IPS-20b (cell line): ENCODE measurements around the gene CLSTN1.

Experiments used
- H3K27ac ChIP-seq: one replicate; pipeline ENCODE4 v1.5.1; 2013; ENCODE audit warnings: low read length
- H3K27me3 ChIP-seq: 2 replicates; pipeline ENCODE4 v1.6.1; 2013; ENCODE audit warnings: mild to moderate bottlenecking, low read length, inconsistent platforms; ENCODE audit not compliant: insufficient read depth
- H3K36me3 ChIP-seq: 2 replicates; pipeline ENCODE4 v1.6.1; 2013; ENCODE audit warnings: low read depth, mild to moderate bottlenecking, inconsistent platforms, low read length, moderate library complexity; ENCODE audit not compliant: insufficient read depth
- H3K4me1 ChIP-seq: 2 replicates; pipeline ENCODE4 v1.6.1; 2013; ENCODE audit warnings: mild to moderate bottlenecking, control low read depth, inconsistent platforms, low read length, moderate library complexity; ENCODE audit not compliant: insufficient read depth
- H3K4me3 ChIP-seq: 2 replicates; pipeline ENCODE4 v1.5.1; 2013; ENCODE audit warnings: mild to moderate bottlenecking, low read length, inconsistent platforms
- H3K9ac ChIP-seq: 2 replicates; pipeline ENCODE4 v1.6.1; 2013; ENCODE audit warnings: low read depth, mild to moderate bottlenecking, inconsistent platforms, low read length, moderate library complexity
- H3K9me3 ChIP-seq: 2 replicates; pipeline ENCODE4 v1.6.1; 2013; ENCODE audit warnings: mild to moderate bottlenecking, low read depth, low read length, inconsistent platforms; ENCODE audit not compliant: insufficient read depth

CLSTN1 gene

GRCh38 chr1:9732123-9732971 is 91.4 kb downstream of the CLSTN1 start:
- Histone ChIP-seq H3K4me1 (no peaks in the 10 kb centered on the region), H3K27me3 (no peaks in the 10 kb centered on the region), H3K4me3 (no peak overlapping the region), H3K9ac (no peak overlapping the region), H3K9me3 (peaks cover 6% of the 10 kb centered on the region; the same call in 1 of the 2 replicates), H3K27ac (no peak overlapping the region), H3K36me3 (peaks cover 98% of the 10 kb centered on the region)

GRCh38 chr1:9731561-9731960 is 92.2 kb downstream of the CLSTN1 start:
- Histone ChIP-seq H3K27me3 (no peaks in the 10 kb centered on the region), H3K27ac (no peak overlapping the region), H3K9me3 (peaks cover 6% of the 10 kb centered on the region; the same call in 1 of the 2 replicates), H3K9ac (no peak overlapping the region), H3K4me1 (no peaks in the 10 kb centered on the region), H3K4me3 (no peak overlapping the region), H3K36me3 (peaks cover 96% of the 10 kb centered on the region)

GRCh38 chr1:9731051-9731537 is 92.7 kb downstream of the CLSTN1 start:
- H3K27ac ChIP-seq = no peak overlapping the region

DNA sequence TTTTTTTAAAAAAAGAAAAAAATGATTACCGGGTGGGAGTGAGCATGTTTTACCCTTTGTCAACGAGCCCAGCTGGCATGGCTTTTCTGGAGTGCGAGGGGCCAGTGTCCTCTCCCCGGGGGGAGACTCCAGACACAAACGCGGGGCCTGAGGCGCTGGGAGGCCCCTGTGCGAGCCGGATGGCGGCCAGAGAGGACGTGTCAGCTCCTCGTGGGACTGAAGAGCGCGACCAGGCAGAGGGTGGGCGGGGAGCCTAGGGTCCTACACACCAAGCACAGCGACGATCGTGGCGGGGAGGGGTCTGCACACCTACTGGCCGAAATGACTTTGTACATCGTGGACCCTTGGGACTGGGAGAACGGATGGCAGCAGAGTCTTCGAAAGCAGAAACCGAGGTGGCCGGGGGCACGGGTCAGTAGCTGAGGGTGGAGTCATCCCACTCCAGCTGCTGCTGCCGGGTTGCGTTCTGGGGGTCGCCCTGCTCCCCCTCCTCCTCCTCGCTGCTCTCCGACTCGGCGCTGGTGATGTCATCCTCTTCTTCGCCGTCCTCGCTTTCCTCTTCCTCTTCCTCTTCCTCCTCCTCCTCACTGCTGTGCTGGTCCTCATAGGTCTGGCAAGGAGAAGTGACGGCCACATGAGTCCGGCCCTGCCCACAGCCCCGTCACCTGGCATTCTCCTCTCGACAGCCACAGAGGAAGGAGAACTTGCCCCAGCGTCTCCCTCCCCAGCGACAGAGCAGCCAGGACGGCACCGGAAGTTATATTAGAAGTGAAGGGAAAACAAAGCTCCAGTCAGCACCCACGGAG is 93.5 kb downstream of the CLSTN1 start:
- no peaks in the 10 kb centered on the region for H3K27me3 ChIP-seq

More at GRCh38 chr1:9731051-9731537, 92.7 kb downstream of the CLSTN1 start:
- H3K27me3 ChIP-seq = no peaks in the 10 kb centered on the region
- peaks cover 6% of the 10 kb centered on the region; the same call in 1 of the 2 replicates for H3K9me3 ChIP-seq
- no peaks in the 10 kb centered on the region for H3K4me1 ChIP-seq
- H3K36me3 ChIP-seq = peaks cover 92% of the 10 kb centered on the region
- no peak overlapping the region for H3K9ac ChIP-seq
- no peak overlapping the region for H3K4me3 ChIP-seq

DNA sequence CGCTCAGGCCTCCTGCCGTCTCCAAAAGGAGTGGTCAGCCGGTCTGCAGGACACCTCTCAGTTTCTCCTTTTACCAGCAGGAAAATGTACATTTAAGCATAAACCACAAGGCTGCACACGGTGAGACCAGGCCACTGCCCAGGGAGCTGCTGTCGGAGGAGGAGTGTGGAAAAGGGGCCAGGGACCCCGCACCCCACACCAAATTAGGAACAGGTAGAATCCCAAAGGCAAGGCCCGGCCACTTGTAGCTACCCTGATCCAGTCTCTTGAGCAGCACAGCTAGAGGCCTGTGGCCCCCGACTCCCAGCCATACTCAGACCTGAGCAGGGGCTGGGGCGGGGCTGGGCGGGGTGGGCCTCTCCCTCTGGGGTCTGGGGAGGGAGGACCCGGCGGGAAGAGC is 94.2 kb downstream of the CLSTN1 start:
- Histone ChIP-seq H3K9me3 (peaks cover 6% of the 10 kb centered on the region; the same call in 1 of the 2 replicates), H3K27ac (no peak overlapping the region), H3K4me3 (no peak overlapping the region), H3K4me1 (no peaks in the 10 kb centered on the region), H3K27me3 (no peaks in the 10 kb centered on the region), H3K9ac (no peak overlapping the region), H3K36me3 (peaks cover 76% of the 10 kb centered on the region)

More for the DNA sequence above, 93.5 kb downstream of the CLSTN1 start:
- Histone ChIP-seq H3K27ac (no peak overlapping the region), H3K4me3 (no peak overlapping the region), H3K9ac (no peak overlapping the region), H3K4me1 (no peaks in the 10 kb centered on the region), H3K36me3 (peaks cover 84% of the 10 kb centered on the region), H3K9me3 (peaks cover 6% of the 10 kb centered on the region; the same call in 1 of the 2 replicates)

DNA sequence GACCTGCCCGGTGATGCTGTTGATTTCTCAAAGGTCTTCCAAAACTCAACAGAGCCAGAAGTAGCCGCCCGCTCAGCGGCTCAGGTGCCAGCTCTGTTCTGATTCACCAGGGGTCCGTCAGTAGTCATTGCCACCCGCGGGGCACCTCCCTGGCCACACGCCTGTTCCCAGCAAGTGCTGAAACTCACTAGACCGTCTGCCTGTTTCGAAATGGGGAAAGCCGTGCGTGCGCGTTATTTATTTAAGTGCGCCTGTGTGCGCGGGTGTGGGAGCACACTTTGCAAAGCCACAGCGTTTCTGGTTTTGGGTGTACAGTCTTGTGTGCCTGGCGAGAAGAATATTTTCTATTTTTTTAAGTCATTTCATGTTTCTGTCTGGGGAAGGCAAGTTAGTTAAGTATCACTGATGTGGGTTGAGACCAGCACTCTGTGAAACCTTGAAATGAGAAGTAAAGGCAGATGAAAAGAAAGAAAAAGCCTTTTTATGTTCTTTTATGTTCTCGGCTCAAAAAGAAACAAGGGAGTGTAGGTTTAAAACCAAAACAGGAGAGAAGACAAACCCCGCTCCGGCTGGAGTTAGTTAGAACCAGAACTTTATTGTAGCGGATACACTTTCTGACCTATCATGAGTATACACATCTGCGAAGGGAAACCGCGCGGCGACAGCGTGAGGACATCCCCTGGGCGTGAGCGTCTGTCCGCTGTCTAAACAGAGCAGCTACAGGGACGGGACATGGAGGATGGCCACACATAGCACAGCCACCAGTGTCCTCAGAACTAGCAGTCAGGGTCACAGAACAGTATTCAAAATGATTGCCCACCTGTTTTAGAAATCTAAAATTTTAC is 95.1 kb downstream of the CLSTN1 start:
- Histone ChIP-seq H3K27me3 (no peaks in the 10 kb centered on the region), H3K4me3 (no peak overlapping the region), H3K9ac (no peak overlapping the region), H3K4me1 (no peaks in the 10 kb centered on the region), H3K36me3 (peaks cover 69% of the 10 kb centered on the region), H3K27ac (no peak overlapping the region), H3K9me3 (peaks cover 6% of the 10 kb centered on the region; the same call in 1 of the 2 replicates)

DNA sequence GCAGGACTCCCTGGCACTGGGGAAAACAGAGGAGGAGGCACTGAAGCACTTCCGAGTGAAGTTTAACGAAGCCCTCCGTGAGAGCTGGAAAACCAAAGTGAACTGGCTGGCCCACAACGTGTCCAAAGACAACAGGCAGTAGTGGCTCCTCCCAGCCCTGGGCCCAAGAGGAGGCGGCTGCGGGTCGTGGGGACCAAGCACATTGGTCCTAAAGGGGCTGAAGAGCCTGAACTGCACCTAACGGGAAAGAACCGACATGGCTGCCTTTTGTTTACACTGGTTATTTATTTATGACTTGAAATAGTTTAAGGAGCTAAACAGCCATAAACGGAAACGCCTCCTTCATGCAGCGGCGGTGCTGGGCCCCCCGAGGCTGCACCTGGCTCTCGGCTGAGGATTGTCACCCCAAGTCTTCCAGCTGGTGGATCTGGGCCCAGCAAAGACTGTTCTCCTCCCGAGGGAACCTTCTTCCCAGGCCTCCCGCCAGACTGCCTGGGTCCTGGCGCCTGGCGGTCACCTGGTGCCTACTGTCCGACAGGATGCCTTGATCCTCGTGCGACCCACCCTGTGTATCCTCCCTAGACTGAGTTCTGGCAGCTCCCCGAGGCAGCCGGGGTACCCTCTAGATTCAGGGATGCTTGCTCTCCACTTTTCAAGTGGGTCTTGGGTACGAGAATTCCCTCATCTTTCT is 96.7 kb downstream of the CLSTN1 start:
- no peaks in the 10 kb centered on the region for H3K27me3 ChIP-seq
- H3K9me3 ChIP-seq = peaks cover 9% of the 10 kb centered on the region; the same call in 1 of the 2 replicates
- H3K27ac ChIP-seq = no peak overlapping the region
- H3K4me1 ChIP-seq = no peaks in the 10 kb centered on the region
- H3K9ac ChIP-seq = no peak overlapping the region
- no peak overlapping the region for H3K4me3 ChIP-seq
- peaks cover 67% of the 10 kb centered on the region for H3K36me3 ChIP-seq

DNA sequence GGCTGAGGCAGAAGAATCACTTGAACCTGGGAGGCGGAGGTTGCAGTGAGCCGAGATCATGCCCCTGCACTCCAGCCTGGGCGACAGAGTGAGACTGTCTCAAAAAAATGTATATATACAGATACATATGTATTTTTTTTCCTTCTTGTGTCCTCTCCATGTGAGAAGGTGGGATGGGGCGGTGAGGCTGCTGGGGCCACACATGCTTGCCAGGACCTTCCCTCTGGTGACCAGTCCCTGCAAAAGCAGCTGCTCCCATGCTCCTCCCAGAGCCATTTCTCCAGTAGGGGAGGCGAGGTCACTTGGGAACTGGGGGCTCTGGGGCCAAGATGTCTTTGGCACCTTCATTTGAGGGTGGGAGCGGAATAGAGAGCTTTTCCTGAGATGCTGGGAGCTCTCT is 97.4 kb downstream of the CLSTN1 start:
- H3K27me3 ChIP-seq = no peaks in the 10 kb centered on the region
- no peak overlapping the region for H3K27ac ChIP-seq
- H3K4me1 ChIP-seq = peaks cover 2% of the 10 kb centered on the region; the same call in 1 of the 2 replicates
- no peak overlapping the region for H3K9ac ChIP-seq
- peaks cover 62% of the 10 kb centered on the region for H3K36me3 ChIP-seq
- peaks cover 9% of the 10 kb centered on the region; the same call in 1 of the 2 replicates for H3K9me3 ChIP-seq
- H3K4me3 ChIP-seq = no peak overlapping the region

DNA sequence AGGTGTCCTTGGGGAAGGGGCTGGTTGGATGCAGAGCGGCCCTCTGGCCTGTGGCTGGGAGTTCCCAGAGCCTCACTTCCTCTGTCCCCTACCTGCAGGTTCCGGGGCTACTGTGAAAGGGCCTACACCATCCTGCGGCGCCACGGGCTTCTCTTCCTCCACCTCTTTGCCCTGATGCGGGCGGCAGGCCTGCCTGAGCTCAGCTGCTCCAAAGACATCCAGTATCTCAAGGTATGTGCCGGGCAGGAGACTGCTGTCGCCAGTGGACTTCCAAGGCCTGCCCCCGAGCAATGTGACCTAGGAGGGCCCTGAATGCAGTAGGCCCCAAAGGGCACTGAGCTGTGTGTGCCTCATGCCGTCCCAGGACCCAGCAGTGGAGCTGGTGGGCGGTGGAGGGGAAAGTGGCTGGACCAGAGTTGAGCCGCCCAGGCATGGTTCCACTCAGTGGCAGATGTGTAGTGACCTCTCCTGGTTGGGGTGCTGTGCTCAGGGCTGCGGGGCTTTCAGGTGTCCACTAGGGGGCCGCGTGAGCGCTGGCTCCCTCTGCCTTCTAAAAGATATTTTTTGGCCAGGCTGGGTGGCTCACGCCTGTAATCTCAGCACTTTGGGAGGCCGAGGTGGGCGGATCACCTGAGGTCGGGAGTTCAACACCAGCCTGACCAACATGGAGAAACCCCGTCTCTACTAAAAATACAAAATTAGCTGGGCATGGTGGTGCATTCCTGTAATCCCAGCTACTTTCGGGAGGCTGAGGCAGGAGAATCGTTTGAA is 98.9 kb downstream of the CLSTN1 start:
- peaks cover 47% of the 10 kb centered on the region for H3K36me3 ChIP-seq
- no peak overlapping the region for H3K4me3 ChIP-seq
- peaks cover 5% of the 10 kb centered on the region; the same call in 1 of the 2 replicates for H3K4me1 ChIP-seq
- H3K9ac ChIP-seq = no peak overlapping the region
- H3K27ac ChIP-seq = no peak overlapping the region
- H3K27me3 ChIP-seq = no peaks in the 10 kb centered on the region
- H3K9me3 ChIP-seq = peaks cover 9% of the 10 kb centered on the region; the same call in 1 of the 2 replicates

GRCh38 chr1:9723926-9724325 is 99.8 kb downstream of the CLSTN1 start:
- H3K9ac ChIP-seq = no peak overlapping the region
- peaks cover 38% of the 10 kb centered on the region for H3K36me3 ChIP-seq
- peaks cover 5% of the 10 kb centered on the region; the same call in 1 of the 2 replicates for H3K4me1 ChIP-seq
- H3K27me3 ChIP-seq = no peaks in the 10 kb centered on the region
- no peak overlapping the region for H3K4me3 ChIP-seq
- H3K9me3 ChIP-seq = peaks cover 9% of the 10 kb centered on the region; the same call in 1 of the 2 replicates
- no peak overlapping the region for H3K27ac ChIP-seq
